GM12878 (cell line): ENCODE data around the gene FBXO3. TPM values are rescaled to one million over a fixed set of nuclear protein-coding genes. Genes with fewer than 3 reads are reported as not detected.

Experiments
- ATAC-seq: fragments of 200-7000 bp; cut with Tn5 transposase; 3 replicates; pipeline ENCODE4 v1.9.1; 2020; ENCODE audit warnings: mild to moderate bottlenecking, moderate library complexity
- BruUV-seq: library from RNA; stranded (reverse); fragments of 400-500 nt; replicated peaks from 2 replicates; lab custom pipeline; 2021; lab: Mats Ljungman, UMichigan
- CTCF ChIA-PET: fragments of 300-600 bp; sonication (Branson Sonifier 250); formaldehyde crosslinking; extraction: SDS; loops from one replicate; lab custom pipeline; 2021; ENCODE audit warnings: inconsistent platforms; lab: Yijun Ruan, JAX
- POLR2A ChIA-PET: fragments of 350-600 bp; formaldehyde crosslinking; extraction: SDS; loops from one replicate; lab custom pipeline; 2021; ENCODE audit warnings: inconsistent platforms; lab: Charles Lee
- RAD21 ChIA-PET: fragments of 300-600 bp; sonication (Branson Sonifier 250); formaldehyde crosslinking; loops from one replicate; lab custom pipeline; 2023; ENCODE audit warnings: antibody characterized with exemption; ENCODE audit not compliant: unreplicated experiment; lab: Charles Lee
- SMC1A ChIA-PET: fragments of 300-600 bp; sonication (Branson Sonifier 250); formaldehyde crosslinking; loops from one replicate; lab custom pipeline; 2023; ENCODE audit not compliant: unreplicated experiment, uncharacterized antibody; lab: Charles Lee
- DNase-seq: peaks from one replicate; pipeline ENCODE4 v3.0.0-alpha.2; 2011; ENCODE audit warnings: low read depth, low spot score
- FAIRE-seq: peaks from 3 replicates; lab custom pipeline; 2011; peaks lifted over from hg19 to GRCh38; lab: Jason Lieb, UNC
- H2AFZ ChIP-seq: 2 replicates; pipeline ENCODE4 v1.6.0; 2011; ENCODE audit warnings: low read depth, low read length, control low read depth; ENCODE audit not compliant: control insufficient read depth
- H3K27ac ChIP-seq: 2 replicates; pipeline ENCODE4 v1.5.1; 2011; ENCODE audit warnings: control low read depth; ENCODE audit not compliant: control insufficient read depth, insufficient read depth
- H3K27me3 ChIP-seq, 2 experiments: replicated peaks in 1 of 2; 2 replicates each; pipeline versions ENCODE4 v1.6.0 to v1.6.1; 2011; ENCODE audit warnings: low read length in 1 of 2; ENCODE audit not compliant: control insufficient read depth in 2 of 2, insufficient read depth in 2 of 2
- H3K36me3 ChIP-seq, 2 experiments: 2 replicates each; pipeline ENCODE4 v1.5.1; 2011; ENCODE audit warnings: low read length in 1 of 2; ENCODE audit not compliant: control insufficient read depth in 2 of 2, insufficient read depth in 2 of 2
- H3K4me1 ChIP-seq: 2 replicates; pipeline ENCODE4 v1.6.1; 2011; ENCODE audit warnings: mild to moderate bottlenecking, low read length, moderate library complexity, mixed read lengths; ENCODE audit not compliant: control insufficient read depth, insufficient read depth
- H3K4me2 ChIP-seq: 2 replicates; pipeline ENCODE4 v1.6.0; 2011; ENCODE audit warnings: control low read depth; ENCODE audit not compliant: control insufficient read depth, insufficient read depth
- H3K4me3 ChIP-seq: fragments of 200-600 bp; sonication (generic); 2 replicates; pipeline ENCODE4 v1.5.1; 2016
- H3K79me2 ChIP-seq: 2 replicates; pipeline ENCODE4 v1.6.0; 2011; ENCODE audit warnings: low read length; ENCODE audit not compliant: control insufficient read depth, insufficient read depth
- H3K9ac ChIP-seq: 2 replicates; pipeline ENCODE4 v1.8.0; 2011; ENCODE audit warnings: low read length, control low read depth, mixed read lengths; ENCODE audit not compliant: control insufficient read depth, insufficient read depth
- H3K9me3 ChIP-seq: replicated peaks from 3 replicates; pipeline ENCODE4 v1.5.1; 2011; ENCODE audit warnings: mild to moderate bottlenecking, low read length; ENCODE audit not compliant: control insufficient read depth, insufficient read depth
- H4K20me1 ChIP-seq: 2 replicates; pipeline ENCODE4 v1.6.0; 2011; ENCODE audit not compliant: control insufficient read depth, insufficient read depth
- NR2C1 ChIP-seq: fragments of 450-650 bp; IDR thresholded peaks from 2 replicates; pipeline ENCODE4 v1.6.1; 2017; ENCODE audit warnings: antibody characterized with exemption, mild to moderate bottlenecking, moderate library complexity
- SMAD5 ChIP-seq: IDR thresholded peaks from 2 replicates; pipeline ENCODE4 v1.6.1; 2016; ENCODE audit warnings: antibody characterized with exemption, low read depth
- SP1 ChIP-seq: IDR thresholded peaks from one replicate; pipeline ENCODE4 v1.6.1; 2011; ENCODE audit warnings: low read depth, low read length
- WGBS: methylation state at CpG from one replicate; pipeline ENCODE4 v1.1.6; 2016; ENCODE audit warnings: low lambda C conversion rate; ENCODE audit not compliant: insufficient replicate concordance, insufficient coverage; ENCODE audit errors: missing lambda C conversion rate; 5-methylcytosine and 5-hydroxymethylcytosine counted together
- in situ Hi-C: fragments of 300-500 bp; cut with MboI; formaldehyde crosslinking; loops from 9 replicates; pipeline ENCODE4 v1.14.3; 2018; ENCODE audit warnings: mixed read lengths
- intact Hi-C: fragments of 100-400 bp; cut with micrococcal nuclease; formaldehyde crosslinking; loops from one replicate; pipeline ENCODE4 v1.14.2; 2022; ENCODE audit not compliant: unreplicated experiment
- polyA plus RNA-seq, 11 experiments: library from polyadenylated mRNA; depleted of rRNA in 4 of 11; unstranded in 6 of 11; stranded (reverse) in 5 of 11; fragments of >200 nt; fragmentation: Nextera tagmentation in 4 of 11; fragmentation: Illumina TruSeq in 1 of 11; extraction: Ambion mirVana in 4 of 11; extraction: Trizol in 1 of 11; gene quantifications; 1 replicate in 1 of 11; 2 replicates in 10 of 11; pipeline versions ENCODE4 v1.2.1 to v1.2.3, GENCODE V29; 2011 to 2016; ENCODE audit warnings: inconsistent platforms in 2 of 11, missing spikeins in 2 of 11, low read depth in 1 of 11
- total RNA-seq, 4 experiments: library from RNA; depleted of rRNA in 3 of 4; stranded (reverse); fragments of >200 nt in 3 of 4; fragmentation: Illumina TruSeq in 1 of 4; extraction: Trizol in 1 of 4; gene quantifications; 2 replicates each; pipeline versions ENCODE4 v1.2.1 to v1.2.3, GENCODE V29; 2013 to 2021
- TF ChIP-seq, protein P1 (sequence below): IDR thresholded peaks from 2 replicates; pipeline ENCODE4 v1.6.1; 2012; ENCODE audit warnings: low read depth, low read length, improper control_type of control experiment
- TF ChIP-seq, protein P2 (sequence below): IDR thresholded peaks from 2 replicates; pipeline ENCODE4 v1.6.1; 2012; ENCODE audit warnings: low read length, inconsistent platforms

FBXO3 gene
- total and polyA plus RNA-seq, 10 of the 15 experiments (the other 5 are each of a cell fraction or from before 2014, with no cell fraction given): 8.9 to 33.4 (median 13.8) TPM

DNA sequence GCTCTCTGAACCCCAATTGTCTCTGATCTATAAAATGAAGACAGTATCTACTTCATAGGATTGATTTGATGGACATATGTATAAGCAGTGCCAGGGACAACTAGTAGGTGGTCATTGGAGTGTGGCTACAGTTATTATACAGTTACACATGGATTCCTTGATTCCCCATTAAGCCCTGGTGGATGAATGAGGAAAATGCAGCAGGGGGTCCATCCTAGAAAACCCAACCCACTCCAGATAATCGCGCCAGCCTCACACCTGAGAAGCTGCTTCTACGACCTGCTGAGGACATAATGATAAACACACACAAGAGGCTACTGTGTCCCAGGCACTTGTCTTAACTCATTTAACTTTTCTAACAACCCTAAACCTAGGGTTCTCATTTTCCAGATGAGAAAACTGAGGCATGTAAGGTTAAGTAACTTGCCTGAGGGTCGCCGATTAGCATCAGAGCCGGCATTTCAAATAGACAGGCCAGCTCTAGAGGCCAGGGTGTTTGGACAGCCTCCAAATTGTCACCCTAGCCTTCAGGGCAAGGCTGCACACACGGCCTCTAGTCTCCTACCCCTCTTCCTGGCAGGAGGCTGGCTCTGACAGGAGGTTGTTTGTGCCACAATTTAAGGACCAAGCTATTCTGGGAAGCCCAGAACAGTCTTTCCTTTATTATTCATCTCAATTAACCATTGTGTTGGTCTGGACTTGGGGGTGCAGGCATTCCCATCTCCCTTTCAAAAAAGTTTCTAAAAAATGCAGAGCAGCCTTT, 69.9 kb downstream of the FBXO3 start:
- DNase-seq (no peak), ATAC-seq (no peak), FAIRE-seq (no peak)
- H3K9me3 ChIP-seq: no peaks in the 10 kb centered on the region
- no peak overlapping the region for H3K4me3 ChIP-seq
- H3K27me3 ChIP-seq: no peaks in the 10 kb centered on the region
- WGBS: 82% methylated on average over 7 of the region's 7 CpGs
- SMC1A ChIA-PET: interaction anchor here (0.9 to 3.0 kb wide), 4 partner anchors 11 to 61 kb away, joined by 3 to 13 read pairs (median 4); no protein-coding TSS in a partner anchor
- H2AFZ ChIP-seq: no peak overlapping the region
- in situ Hi-C loops (no loop called here), intact Hi-C loops (loop anchor here (5.0 kb wide), 1 partner anchor 33 kb away; the partner anchor contains the start of gene CD59)
- RAD21 ChIA-PET: interaction anchor here (1.2 kb wide), 1 partner anchor 11 kb away, joined by 3 read pairs; no protein-coding TSS in a partner anchor
- no peak overlapping the region for H3K4me2 ChIP-seq
- peaks cover 8% of the 10 kb centered on the region; the same call in 1 of the 2 replicates for H3K4me1 ChIP-seq
- BruUV-seq: no TSS peak
- H3K9ac ChIP-seq: no peak overlapping the region
- no peaks in the 10 kb centered on the region for H3K79me2 ChIP-seq
- CTCF ChIA-PET: interaction anchor here (0.9 to 7.1 kb wide), 4 partner anchors 8 to 38 kb away, joined by 3 to 35 read pairs (median 4); no protein-coding TSS in a partner anchor
- TF ChIP-seq, protein P1, sequence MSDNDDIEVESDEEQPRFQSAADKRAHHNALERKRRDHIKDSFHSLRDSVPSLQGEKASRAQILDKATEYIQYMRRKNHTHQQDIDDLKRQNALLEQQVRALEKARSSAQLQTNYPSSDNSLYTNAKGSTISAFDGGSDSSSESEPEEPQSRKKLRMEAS: no peak
- H3K36me3 ChIP-seq: peaks cover 4 to 11% of the 10 kb centered on the region in 2 experiments; a peak in 3 of 4 replicates
- POLR2A ChIA-PET: no interaction called here
- H4K20me1 ChIP-seq: no peaks in the 10 kb centered on the region
- no peak overlapping the region for H3K27ac ChIP-seq

DNA sequence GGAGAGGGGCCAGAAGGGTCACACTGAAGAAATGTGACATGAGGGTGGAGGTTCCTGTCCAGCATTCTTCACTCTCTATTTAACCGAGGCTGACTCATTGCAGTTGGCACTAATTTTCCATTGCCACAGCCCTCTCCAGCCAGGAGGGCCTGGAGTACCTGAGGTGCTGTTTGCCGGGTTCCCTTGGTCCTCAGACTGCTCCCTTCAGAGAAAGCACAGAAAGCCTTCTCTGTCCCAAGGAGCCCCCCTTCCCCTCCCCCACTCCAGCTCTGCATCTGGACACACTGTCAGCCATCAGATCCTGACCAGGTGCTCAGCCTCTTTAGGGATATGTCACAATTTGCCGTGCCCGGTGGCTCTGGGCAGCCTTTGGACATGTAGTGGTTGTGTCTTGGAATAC, 70.5 kb downstream of the FBXO3 start:
- CTCF ChIA-PET: no interaction called here
- peaks cover 0 to 11% of the 10 kb centered on the region in 2 experiments; a peak in 3 of 4 replicates for H3K36me3 ChIP-seq
- no peak overlapping the region for H3K4me2 ChIP-seq
- H2AFZ ChIP-seq: no peak overlapping the region
- H4K20me1 ChIP-seq: no peaks in the 10 kb centered on the region
- no peaks in the 10 kb centered on the region for H3K27me3 ChIP-seq
- intact Hi-C loops: loop anchor here (5.0 kb wide), 1 partner anchor 34 kb away; the partner anchor contains the start of gene CD59
- SMC1A ChIA-PET: interaction anchor here (3.0 kb wide), 1 partner anchor 39 kb away, joined by 13 read pairs; no protein-coding TSS in a partner anchor
- TF ChIP-seq, protein P2, sequence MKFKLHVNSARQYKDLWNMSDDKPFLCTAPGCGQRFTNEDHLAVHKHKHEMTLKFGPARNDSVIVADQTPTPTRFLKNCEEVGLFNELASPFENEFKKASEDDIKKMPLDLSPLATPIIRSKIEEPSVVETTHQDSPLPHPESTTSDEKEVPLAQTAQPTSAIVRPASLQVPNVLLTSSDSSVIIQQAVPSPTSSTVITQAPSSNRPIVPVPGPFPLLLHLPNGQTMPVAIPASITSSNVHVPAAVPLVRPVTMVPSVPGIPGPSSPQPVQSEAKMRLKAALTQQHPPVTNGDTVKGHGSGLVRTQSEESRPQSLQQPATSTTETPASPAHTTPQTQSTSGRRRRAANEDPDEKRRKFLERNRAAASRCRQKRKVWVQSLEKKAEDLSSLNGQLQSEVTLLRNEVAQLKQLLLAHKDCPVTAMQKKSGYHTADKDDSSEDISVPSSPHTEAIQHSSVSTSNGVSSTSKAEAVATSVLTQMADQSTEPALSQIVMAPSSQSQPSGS: no peak
- TF ChIP-seq SMAD5 (no peak), NR2C1 (no peak), SP1 (no peak)
- ATAC-seq: no peak
- H3K9ac ChIP-seq: no peak overlapping the region
- no peaks in the 10 kb centered on the region for H3K79me2 ChIP-seq
- RAD21 ChIA-PET: interaction anchor here (1.2 kb wide), 1 partner anchor 10 kb away, joined by 3 read pairs; no protein-coding TSS in a partner anchor
- H3K4me1 ChIP-seq: peaks cover 8% of the 10 kb centered on the region; the same call in 1 of the 2 replicates
- H3K4me3 ChIP-seq: no peak overlapping the region
- in situ Hi-C loops: no loop called here
- no peak for FAIRE-seq
- no peak for DNase-seq
- H3K9me3 ChIP-seq: no peaks in the 10 kb centered on the region
- 82% methylated on average over 4 of the region's 4 CpGs for WGBS
- BruUV-seq: no TSS peak
- POLR2A ChIA-PET: no interaction called here
- H3K27ac ChIP-seq: no peak overlapping the region
